Motor neuron (in vitro differentiated cells): Measurements from ENCODE around the gene TMEM218. TPM values are rescaled to one million over a fixed set of nuclear protein-coding genes. Genes with fewer than 3 reads are reported as not detected.
A peak's percentile ranks its signal among the peaks of the same experiment; 100 is the strongest.
"Not testable (repeated sequence)": the region's sequence is repeated elsewhere in the genome, so short reads cannot be mapped to it uniquely, and the experiment has no call there.

Experiments
- ATAC-seq, 8 experiments: fragments of 200-7000 bp; cut with Tn5 transposase; replicated peaks in 6 of 8; 2 replicates each; pipeline ENCODE4 v1.8.0; 2021; ENCODE audit warnings: mild to moderate bottlenecking in 8 of 8, moderate library complexity in 8 of 8
- H3K27ac ChIP-seq, 2 donors: fragments of 250-450 bp; sonication (Bioruptor Pico); 2 replicates each; pipeline ENCODE4 v1.9.0; 2021; ENCODE audit warnings: antibody characterized with exemption in 2 of 2, mild to moderate bottlenecking in 2 of 2, moderate library complexity in 1 of 2
- H3K4me1 ChIP-seq, 2 donors: fragments of 250-450 bp; sonication (Bioruptor Pico); replicated peaks in 1 of 2; 2 replicates each; pipeline ENCODE4 v1.6.1; 2021; ENCODE audit warnings: antibody characterized with exemption in 2 of 2, mild to moderate bottlenecking in 2 of 2, moderate library complexity in 1 of 2
- H3K4me3 ChIP-seq, 5 donors: fragments of 250-450 bp; sonication (Bioruptor Pico); 2 replicates each; pipeline ENCODE4 v1.9.0; 2021; ENCODE audit warnings: antibody characterized with exemption in 5 of 5, mild to moderate bottlenecking in 5 of 5, moderate library complexity in 4 of 5
- WGBS, 10 experiments: fragments of 450-650 bp; shearing (Covaris generic); methylation state at CpG; one replicate each; pipeline ENCODE4 v1.0.0; 2022; 5-methylcytosine and 5-hydroxymethylcytosine counted together
- in situ Hi-C, 9 experiments: fragments of 400-800 bp; cut with MboI; loops; one replicate each; pipeline ENCODE4 v1.15.0; 2021; ENCODE audit warnings: low sequenced_read_pairs in 9 of 9, low pct_unique_long_range_greater_than_20kb in 2 of 9; ENCODE audit not compliant: unreplicated experiment in 9 of 9
- total RNA-seq, 8 experiments: library from RNA; unstranded; fragments of 300-600 nt; gene quantifications; 2 replicates each; pipeline versions ENCODE4 v1.2.3 to v1.2.4, GENCODE V29; 2022

Gene TMEM218
- total RNA-seq, 8 experiments from 2014 or later, result 13.8 to 31.4 (median 23.2) TPM

GRCh38 chr11:125070699-125071254 is 40.6 kb downstream of the TMEM218 start:
- in situ Hi-C loops, result no loop called here
- H3K27ac ChIP-seq, result no peak overlapping the region

GRCh38 chr11:125069796-125070195 is 41.6 kb downstream of the TMEM218 start:
- Histone ChIP-seq H3K27ac (no peak overlapping the region), H3K4me1 (no peaks in the 10 kb centered on the region), H3K4me3 (no peak overlapping the region)
- ATAC-seq, result no peak
- 72 to 83% methylated on average over 2 of the region's 5 CpGs; no CpG with 5 or more reads in 8 of the 10 experiments for WGBS, 10 experiments
- in situ Hi-C loops, result no loop called here

More at GRCh38 chr11:125070699-125071254, 40.6 kb downstream of the TMEM218 start:
- Histone ChIP-seq H3K4me3 (no peak overlapping the region), H3K4me1 (no peaks in the 10 kb centered on the region)
- 52 to 71% (median 65%) methylated on average over 1 to 6 of the region's 7 CpGs; no CpG with 5 or more reads in 6 of the 10 experiments for WGBS, 10 experiments
- ATAC-seq, result peak in 3 of 8 experiments; percentile 62 to 98 (median 98)

- in situ Hi-C loops, result no loop called here
- Histone ChIP-seq H3K4me1 (no peaks in the 10 kb centered on the region), H3K4me3 (no peak overlapping the region), H3K27ac (no peak overlapping the region)
- 69 to 100% (median 92%) methylated on average over 1 to 4 of the region's 4 CpGs; no CpG with 5 or more reads in 2 of the 10 experiments for WGBS, 10 experiments
- ATAC-seq, result no peak
These were observed 42.4 kb downstream of the TMEM218 start for GRCh38 chr11:125069008-125069407.

GRCh38 chr11:125068368-125068767 is 43.1 kb downstream of the TMEM218 start:
- in situ Hi-C loops, result no loop called here
- Histone ChIP-seq H3K4me1 (no peaks in the 10 kb centered on the region), H3K4me3 (no peak overlapping the region), H3K27ac (no peak overlapping the region)
- 50 to 100% (median 84%) methylated on average over 1 to 4 of the region's 4 CpGs; no CpG with 5 or more reads in 2 of the 10 experiments for whole genome bisulfite sequencing, 10 experiments
- no peak for ATAC-seq

DNA sequence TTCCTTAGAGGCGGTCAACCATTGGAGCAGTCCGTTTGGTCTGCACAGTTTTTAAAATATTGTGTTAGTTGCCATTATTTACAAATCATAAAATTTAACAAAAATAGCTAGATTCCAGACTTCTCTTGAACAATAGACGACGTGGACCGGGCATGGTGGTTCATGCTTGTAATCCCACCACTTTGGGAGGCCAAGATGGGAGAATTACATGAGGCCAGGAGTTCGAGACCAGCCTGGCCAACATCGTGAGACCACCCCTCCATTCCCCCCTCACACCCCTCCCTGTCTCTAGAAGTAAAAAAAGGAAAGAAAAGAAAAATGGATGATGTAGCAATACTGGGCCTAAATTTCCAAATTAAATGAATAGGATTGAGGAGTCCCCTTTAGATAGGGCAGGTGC is 47.4 kb downstream of the TMEM218 start:
- in situ Hi-C loops, result no loop called here
- Histone ChIP-seq H3K4me1 (no peaks in the 10 kb centered on the region), H3K4me3 (no peak overlapping the region), H3K27ac (no peak overlapping the region)
- no peak for ATAC-seq
- WGBS, 10 experiments, result 77 to 100% (median 87%) methylated on average over 1 to 6 of the region's 7 CpGs; no CpG with 5 or more reads in 4 of the 10 experiments

DNA sequence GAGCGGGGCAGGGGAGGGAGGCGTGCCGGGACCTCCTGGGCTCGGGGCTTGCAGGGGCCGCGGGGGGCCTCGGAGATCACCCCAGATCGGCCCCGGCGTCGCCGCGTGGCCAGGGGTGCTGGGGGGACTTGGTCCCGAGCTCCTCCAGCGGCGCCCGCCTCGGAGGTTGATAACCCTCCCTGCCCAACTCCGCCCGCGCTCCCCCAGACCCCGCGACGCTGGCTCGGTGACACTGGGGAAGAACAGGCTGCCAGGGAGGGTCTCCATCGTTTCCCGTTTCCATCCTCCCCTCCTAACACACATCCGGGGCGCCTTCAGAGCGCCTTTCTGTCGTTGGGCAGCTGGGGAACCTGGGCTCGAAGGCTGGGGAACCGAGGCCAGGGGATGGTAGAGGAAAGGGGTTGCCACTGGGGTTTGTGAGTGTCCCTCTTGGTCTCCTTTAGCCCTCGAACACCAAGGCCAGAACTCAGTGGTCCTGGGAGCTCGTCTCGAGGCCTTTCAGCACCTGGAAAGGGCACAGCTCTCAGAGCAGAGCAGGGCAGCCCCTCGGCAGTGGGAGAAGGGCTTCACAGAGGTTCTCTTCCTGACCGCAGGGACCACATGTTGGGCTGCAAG is 47.9 kb downstream of the TMEM218 start:
- in situ Hi-C loops, result no loop called here
- H3K4me3 ChIP-seq, result peak overlapping the region; percentile 24 to 30 (median 26)
- ATAC-seq, result peak in 7 of 8 experiments; percentile 4 to 35 (median 20)
- no peaks in the 10 kb centered on the region for H3K4me1 ChIP-seq
- 0 to 63% (median 22%) methylated on average over 1 to 8 of the region's 38 CpGs; no CpG with 5 or more reads in 4 of the 10 experiments for WGBS, 10 experiments
- no peak overlapping the region for H3K27ac ChIP-seq

DNA sequence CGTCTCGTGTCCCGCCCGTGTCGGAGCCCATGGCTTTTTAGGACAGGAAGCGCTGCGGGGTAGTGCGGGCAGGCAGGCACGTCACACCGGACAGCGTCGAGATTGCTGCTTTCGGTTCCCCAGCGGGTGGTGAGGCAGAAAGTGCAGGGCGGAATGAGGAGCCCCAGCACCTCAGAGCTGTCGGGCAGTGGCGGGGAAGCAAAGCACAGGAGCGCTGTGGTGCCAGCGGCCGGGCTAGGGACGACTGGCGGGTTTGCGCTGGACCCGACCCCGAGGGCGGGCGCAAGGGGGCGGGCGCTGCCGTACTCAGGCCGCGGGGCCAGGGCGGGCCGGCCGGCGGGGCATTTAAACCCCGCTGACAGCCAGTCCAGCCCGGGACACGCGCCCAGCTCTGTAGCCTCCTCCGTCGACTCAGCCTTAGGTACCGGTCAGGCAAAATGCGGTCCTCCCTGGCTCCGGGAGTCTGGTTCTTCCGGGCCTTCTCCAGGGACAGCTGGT is 48.4 kb downstream of the TMEM218 start, which contains the start of gene SLC37A2:
TSS of gene SLC37A2 (plus strand) at position 375 of the 498 bp plus-strand sequence. CDS start at position 438, 63 bp downstream.
- Histone ChIP-seq H3K27ac (no peak within 1 kb of the TSS), H3K4me1 (no peaks in the 10 kb centered on the region), H3K4me3 (peak within 1 kb of the TSS; percentile 24 to 30 (median 26))
- peak; percentile 90 to 97 (median 96) for ATAC-seq
- WGBS, 10 experiments, result 0% methylated on average over 1 to 2 of the region's 46 CpGs; no CpG with 5 or more reads in 8 of the 10 experiments
- in situ Hi-C loops, result no loop called here

DNA sequence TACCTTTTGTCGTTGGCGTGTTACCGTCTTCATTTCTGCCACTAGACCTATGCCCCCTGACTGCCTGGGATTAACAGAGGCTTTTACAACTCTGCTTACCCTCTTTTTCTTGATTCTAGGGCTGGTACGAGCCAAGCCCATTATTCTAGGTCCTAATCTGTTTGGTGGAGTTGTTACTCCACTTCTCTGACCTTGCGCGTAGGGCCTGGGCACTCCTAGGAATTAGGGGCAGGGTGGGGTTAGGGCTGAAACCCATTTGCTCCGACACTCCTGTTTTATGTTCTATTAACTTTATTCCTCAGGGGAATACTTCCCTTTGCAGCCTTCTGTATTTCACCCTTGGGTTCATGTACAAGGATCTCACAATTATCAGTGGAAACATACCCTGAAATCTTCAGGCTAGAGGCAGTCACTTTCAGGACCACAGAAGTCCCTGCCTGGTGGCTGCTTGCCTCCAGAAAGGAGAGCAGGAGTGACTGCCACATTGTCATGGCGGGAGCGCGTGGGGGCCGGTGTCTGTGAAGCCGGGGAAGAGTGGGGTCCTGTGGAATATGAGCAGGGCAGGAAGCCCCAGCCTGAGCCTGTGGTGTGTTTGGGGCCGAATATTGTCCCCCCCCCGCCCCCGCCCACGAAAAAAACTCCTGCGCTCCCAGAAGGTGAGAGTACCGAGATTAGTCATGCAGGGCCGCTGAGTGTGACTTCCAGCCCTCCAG is 49.1 kb downstream of the TMEM218 start:
- peak overlapping the region in 4 of 5 donors; percentile 24 to 30 (median 28) for H3K4me3 ChIP-seq
- 52 to 100% (median 77%) methylated on average over 1 to 8 of the region's 19 CpGs; no CpG with 5 or more reads in 1 of the 10 experiments for WGBS, 10 experiments
- no peaks in the 10 kb centered on the region for H3K4me1 ChIP-seq
- no peak overlapping the region for H3K27ac ChIP-seq
- in situ Hi-C loops, result no loop called here
- ATAC-seq, result peak; percentile 7 to 40 (median 20)

DNA sequence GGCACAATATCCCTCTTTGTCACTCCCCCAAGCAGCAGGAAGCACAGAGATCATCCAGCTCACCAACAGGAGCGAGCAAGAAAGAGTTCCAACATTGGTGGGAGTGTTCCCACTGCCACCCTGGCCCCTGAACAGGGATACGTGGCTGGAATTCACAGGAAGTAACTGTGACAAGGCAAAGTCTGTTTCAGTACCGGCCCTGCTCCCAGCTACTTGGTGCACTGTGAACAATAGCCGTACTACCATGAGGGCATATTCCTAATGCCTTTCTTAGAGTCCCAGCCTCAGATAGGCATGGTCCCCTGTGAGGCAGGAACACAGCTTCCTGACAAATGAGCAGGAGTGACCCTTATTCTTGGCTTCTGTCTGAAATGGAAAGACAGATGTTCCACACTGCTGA is 50.1 kb downstream of the TMEM218 start:
- Histone ChIP-seq H3K4me1 (no peaks in the 10 kb centered on the region), H3K4me3 (no peak overlapping the region), H3K27ac (no peak overlapping the region)
- ATAC-seq, result no peak
- in situ Hi-C loops, result no loop called here
- 40 to 85% (median 78%) methylated on average over 1 to 4 of the region's 4 CpGs; no CpG with 5 or more reads in 5 of the 10 experiments for WGBS, 10 experiments

DNA sequence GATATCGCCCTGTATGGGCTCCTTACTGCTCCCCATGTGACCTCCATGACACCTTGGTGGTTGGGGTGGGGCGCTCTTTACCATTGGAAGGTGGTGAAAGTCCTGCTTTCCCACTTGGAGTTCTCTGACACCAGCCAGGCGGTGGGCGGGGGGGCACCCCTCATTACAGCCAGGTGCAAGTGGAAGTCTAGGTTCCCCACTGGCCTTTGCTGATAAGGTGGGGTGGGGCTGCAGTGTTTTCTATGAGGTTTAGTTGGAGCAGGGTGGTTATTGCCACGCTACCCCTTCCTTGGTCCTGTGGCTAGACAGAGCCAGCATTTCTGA is 53.8 kb downstream of the TMEM218 start:
- no peak for ATAC-seq
- in situ Hi-C loops, result no loop called here
- Histone ChIP-seq H3K4me1 (no peaks in the 10 kb centered on the region), H3K27ac (no peak overlapping the region), H3K4me3 (no peak overlapping the region)
- WGBS, 10 experiments, result 100% methylated on average over 1 to 3 of the region's 5 CpGs; no CpG with 5 or more reads in 8 of the 10 experiments

GRCh38 chr11:125056931-125057692 is 54.3 kb downstream of the TMEM218 start:
- 58 to 94% (median 80%) methylated on average over 1 to 5 of the region's 5 CpGs for WGBS, 10 experiments
- H3K4me3 ChIP-seq, result no peak overlapping the region
- in situ Hi-C loops, result no loop called here
- no peak for ATAC-seq
- no peaks in the 10 kb centered on the region for H3K4me1 ChIP-seq
- no peak overlapping the region for H3K27ac ChIP-seq

GRCh38 chr11:125056111-125056510 is 55.3 kb downstream of the TMEM218 start:
- H3K4me1 ChIP-seq, in situ Hi-C loops, H3K4me3 ChIP-seq, H3K27ac ChIP-seq, ATAC-seq: not testable (repeated sequence)
- 100% methylated on average over 1 of the region's 2 CpGs; no CpG with 5 or more reads in 6 of the 10 experiments for WGBS, 10 experiments
